Natural killer cell treated with Interleukin-12 subunit alpha and Interleukin-12 subunit beta and Interleukin-15 and Interleukin-18, amount 100 ng/mL, for 72 hours (primary cell): ENCODE results near the gene NEU4. TPM values are rescaled to one million over a fixed set of nuclear protein-coding genes. Genes with fewer than 3 reads are reported as not detected.

Source experiments
- ATAC-seq, 2 donors: fragments of 150-1000 bp; cut with Tn5 transposase in 1 of 2; sonication (Bioruptor Pico), chemical (Tn5 transposase) in 1 of 2; 2 replicates each; pipeline ENCODE4 v1.10.0; 2021
- DNase-seq: peaks from one replicate; pipeline ENCODE4 v3.0.0; 2022; ENCODE audit warnings: low spot score
- H3K27ac Mint-ChIP-seq, 2 donors: 1 replicate in 1 of 2; 2 replicates in 1 of 2; pipeline ENCODE4 v1.8.0; 2022; ENCODE audit warnings: mixed read lengths in 2 of 2, mild to moderate bottlenecking in 1 of 2, moderate library complexity in 1 of 2
- H3K27me3 Mint-ChIP-seq, 2 donors: 1 replicate in 1 of 2; 2 replicates in 1 of 2; pipeline ENCODE4 v1.8.0; 2022; ENCODE audit warnings: mixed read lengths in 2 of 2
- H3K36me3 Mint-ChIP-seq: one replicate; pipeline ENCODE4 v1.8.0; 2022; ENCODE audit warnings: mixed read lengths
- H3K4me1 Mint-ChIP-seq, 2 donors: 1 replicate in 1 of 2; 2 replicates in 1 of 2; pipeline ENCODE4 v1.8.0; 2022; ENCODE audit warnings: low read depth in 2 of 2, mixed read lengths in 2 of 2, mild to moderate bottlenecking in 1 of 2
- H3K4me3 Mint-ChIP-seq: one replicate; pipeline ENCODE4 v1.8.0; 2022; ENCODE audit warnings: mixed read lengths
- H3K9me3 Mint-ChIP-seq: 2 replicates; pipeline ENCODE4 v1.8.0; 2022; ENCODE audit warnings: mixed read lengths
- total RNA-seq, 2 donors: library from RNA; stranded (reverse); gene quantifications; one replicate each; pipeline ENCODE4 v1.2.3, GENCODE V29; 2022

Gene NEU4
- total RNA-seq, 2 donors from 2014 or later, result 0.86 to 3.8 TPM

DNA sequence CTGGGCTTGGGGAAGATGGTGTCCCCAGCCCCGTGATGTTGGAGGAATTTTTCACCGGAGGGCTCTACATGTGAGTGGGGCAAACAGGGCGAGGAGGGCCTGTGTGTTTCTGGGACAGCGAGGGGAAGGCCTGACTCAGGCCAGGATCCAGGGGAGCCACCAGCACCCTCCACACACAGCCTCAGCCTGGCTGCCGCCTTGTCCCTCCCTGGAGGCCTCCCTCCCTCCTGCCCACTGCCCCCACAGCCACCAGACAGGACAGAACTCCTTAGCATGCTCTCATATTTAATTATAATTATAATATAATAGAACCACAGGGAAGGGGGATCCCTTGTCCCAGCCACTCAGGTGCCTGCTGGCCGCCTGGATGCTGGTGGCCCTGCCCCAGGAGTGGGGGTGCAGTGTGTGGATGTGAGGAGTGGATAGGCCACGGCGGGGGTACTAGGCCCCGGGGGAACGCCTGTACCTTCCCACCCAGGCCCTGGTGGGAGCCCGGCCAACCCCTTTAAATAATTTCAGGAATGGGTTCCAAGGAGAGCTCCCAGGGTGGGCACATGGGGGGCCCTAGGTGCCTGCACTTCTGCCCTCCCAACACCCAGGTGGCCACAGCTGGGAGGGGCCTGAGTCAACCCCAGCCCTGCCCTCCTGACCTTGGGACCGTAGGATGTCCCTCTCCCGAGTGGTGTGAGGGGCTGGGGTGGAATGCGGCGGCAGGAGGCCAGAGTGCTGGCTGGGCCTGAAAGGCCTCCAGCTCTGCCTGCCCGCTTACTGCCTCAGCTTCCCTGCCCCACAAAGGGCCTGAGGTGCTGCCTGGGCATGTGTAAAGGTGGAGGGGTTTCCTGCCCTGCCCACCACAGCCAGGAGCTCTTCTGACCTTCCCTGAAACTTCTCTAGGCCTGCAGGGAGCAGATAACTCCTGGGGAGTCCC is 40.9 kb downstream of the NEU4 start:
- Mint-ChIP-seq H3K9me3 (no peaks in the 10 kb centered on the region), H3K4me1 (peaks cover 15 to 17% of the 10 kb centered on the region in 2 donors), H3K27me3 (peaks cover 10 to 11% of the 10 kb centered on the region in 2 donors), H3K4me3 (no peak overlapping the region), H3K36me3 (peaks cover 5% of the 10 kb centered on the region), H3K27ac (no peak overlapping the region)
- ATAC-seq (peak in 1 of 2 donors; percentile 13), DNase-seq (no peak)

DNA sequence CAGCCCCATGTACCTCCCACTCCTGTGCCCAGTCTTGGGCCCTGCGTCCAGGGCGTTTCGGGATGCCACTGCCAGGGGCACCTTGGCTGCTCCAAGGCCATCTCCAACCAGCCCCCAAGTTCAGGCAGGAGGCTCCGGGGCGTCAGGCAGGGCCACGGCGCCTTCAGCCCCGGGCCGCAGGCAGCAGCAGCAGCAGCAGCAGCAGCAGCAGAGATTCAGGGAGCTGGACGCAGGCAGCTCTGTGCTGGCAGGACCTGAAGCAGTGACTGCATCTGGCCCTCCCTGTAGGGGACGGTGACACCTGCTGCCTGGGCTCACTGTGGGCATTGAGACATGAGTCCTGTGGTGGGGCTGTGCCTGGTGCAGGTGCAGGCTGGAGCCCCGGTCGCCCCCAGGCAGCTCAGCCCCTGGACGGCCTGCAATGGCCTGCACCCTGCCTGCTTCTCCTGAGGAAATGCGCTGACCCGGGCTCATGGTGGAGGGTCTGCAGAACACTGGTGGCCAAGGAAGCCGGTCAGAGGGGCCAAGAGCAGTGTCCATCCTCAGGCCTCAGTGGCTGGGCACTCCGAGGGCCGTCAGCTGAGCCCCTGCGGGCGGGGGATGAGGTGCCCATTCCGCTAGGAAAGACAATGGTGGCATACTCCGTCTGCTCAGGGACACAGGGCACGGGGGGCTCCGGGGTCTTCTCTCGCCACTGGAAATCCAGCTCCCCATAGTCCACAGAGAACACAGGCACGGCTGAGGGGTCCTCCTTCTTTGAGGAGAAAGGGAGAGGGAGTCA is 41.7 kb downstream of the NEU4 start:
- Mint-ChIP-seq H3K27me3 (peaks cover 10 to 11% of the 10 kb centered on the region in 2 donors), H3K27ac (no peak overlapping the region), H3K9me3 (no peaks in the 10 kb centered on the region), H3K36me3 (peaks cover 5% of the 10 kb centered on the region), H3K4me1 (peaks cover 7 to 9% of the 10 kb centered on the region in 2 donors), H3K4me3 (no peak overlapping the region)
- DNase-seq (peak; percentile 42), ATAC-seq (peak in 1 of 2 donors; percentile 17)

DNA sequence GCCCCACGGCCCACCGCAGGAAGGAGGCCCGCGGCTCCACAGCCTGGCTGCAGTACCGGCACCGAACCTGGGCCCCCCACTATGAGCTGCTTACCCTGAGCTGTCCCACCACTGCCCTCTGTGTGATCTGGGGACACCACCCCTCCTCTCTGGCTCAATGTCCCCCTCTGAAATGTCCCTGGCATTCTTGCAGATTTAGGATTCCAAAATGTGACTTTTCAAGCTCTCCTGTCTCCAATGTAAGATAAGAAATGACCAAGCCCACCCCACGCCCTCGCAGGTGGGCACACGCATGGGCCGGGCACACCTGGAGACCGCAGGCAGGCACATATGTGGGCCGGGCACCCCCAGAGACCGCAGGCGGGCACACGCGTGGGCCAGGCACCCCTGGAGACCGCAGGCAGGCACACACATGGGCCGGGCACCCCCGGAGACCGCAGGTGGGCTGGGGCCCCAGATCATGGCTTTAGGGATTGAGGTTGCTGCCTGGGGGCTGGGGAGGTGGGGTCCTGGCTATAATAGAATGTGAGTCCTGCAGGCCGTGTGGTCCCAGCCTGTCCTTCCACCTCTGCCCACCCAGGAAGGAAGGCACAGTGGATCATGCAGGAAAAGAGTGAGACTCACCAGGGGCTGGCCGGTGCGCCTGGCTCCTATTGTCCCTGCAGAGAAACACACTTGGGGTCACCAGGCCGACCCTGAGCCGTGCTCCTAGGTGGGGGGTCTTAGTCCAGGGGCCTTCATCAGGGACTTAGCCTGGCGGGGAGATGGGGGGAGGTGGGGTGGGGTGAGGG is 42.5 kb downstream of the NEU4 start:
- Mint-ChIP-seq H3K27ac (no peak overlapping the region), H3K4me3 (no peak overlapping the region), H3K36me3 (no peaks in the 10 kb centered on the region), H3K4me1 (peaks cover 2% of the 10 kb centered on the region in 2 donors), H3K9me3 (no peaks in the 10 kb centered on the region), H3K27me3 (peaks cover 4% of the 10 kb centered on the region in 2 donors)
- DNase-seq (peak; percentile 51), ATAC-seq (no peak)

DNA sequence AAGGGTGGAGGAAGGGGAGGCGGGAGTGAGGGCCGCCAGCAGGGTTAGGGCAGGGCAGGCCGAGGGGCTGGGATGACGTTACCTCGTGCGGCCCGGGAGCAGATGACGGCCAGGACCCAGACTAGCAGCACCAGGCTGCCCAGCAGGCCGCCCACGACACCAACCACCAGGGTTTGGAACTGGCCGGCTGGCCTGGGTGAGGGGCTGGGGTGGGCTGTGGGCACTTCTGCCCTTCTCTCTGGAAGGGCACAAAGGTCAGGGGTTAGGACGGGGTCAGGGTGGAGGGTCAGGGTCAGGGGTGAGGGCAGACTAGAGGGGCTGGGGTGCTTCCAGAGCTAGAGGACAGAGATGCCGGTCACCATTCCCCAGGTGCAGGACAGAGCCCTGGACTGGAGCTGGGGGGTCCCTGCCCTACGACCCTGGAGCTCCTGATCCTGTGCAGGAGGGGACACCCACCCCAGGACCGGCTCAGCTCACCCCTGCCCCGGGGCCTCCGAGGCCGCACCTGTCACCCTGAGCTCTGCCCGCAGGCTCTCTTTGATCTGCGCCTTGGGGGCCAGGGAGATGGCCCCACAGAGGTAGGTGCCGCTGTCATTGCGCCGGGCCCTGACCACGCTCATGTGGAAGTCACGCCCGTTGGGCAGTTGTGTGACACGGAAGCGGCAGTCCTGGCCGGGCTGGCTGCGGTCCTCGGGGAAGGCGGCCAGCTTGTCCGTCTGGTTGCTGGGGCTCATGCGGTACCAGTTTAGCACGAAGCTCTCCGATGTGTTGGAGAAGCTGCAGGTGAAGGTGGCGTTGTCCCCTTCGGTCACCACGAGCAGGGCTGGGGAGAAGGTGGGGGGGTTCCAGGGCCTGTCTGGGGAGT is 43.4 kb downstream of the NEU4 start:
- ATAC-seq (no peak), DNase-seq (peak; percentile 56)
- H3K36me3 Mint-ChIP-seq, result no peaks in the 10 kb centered on the region
- peaks cover 0 to 2% of the 10 kb centered on the region in 2 donors for H3K4me1 Mint-ChIP-seq
- H3K27ac Mint-ChIP-seq, result no peak overlapping the region
- no peaks in the 10 kb centered on the region for H3K9me3 Mint-ChIP-seq
- no peak overlapping the region for H3K4me3 Mint-ChIP-seq
- H3K27me3 Mint-ChIP-seq, result peaks cover 0 to 2% of the 10 kb centered on the region in 2 donors

DNA sequence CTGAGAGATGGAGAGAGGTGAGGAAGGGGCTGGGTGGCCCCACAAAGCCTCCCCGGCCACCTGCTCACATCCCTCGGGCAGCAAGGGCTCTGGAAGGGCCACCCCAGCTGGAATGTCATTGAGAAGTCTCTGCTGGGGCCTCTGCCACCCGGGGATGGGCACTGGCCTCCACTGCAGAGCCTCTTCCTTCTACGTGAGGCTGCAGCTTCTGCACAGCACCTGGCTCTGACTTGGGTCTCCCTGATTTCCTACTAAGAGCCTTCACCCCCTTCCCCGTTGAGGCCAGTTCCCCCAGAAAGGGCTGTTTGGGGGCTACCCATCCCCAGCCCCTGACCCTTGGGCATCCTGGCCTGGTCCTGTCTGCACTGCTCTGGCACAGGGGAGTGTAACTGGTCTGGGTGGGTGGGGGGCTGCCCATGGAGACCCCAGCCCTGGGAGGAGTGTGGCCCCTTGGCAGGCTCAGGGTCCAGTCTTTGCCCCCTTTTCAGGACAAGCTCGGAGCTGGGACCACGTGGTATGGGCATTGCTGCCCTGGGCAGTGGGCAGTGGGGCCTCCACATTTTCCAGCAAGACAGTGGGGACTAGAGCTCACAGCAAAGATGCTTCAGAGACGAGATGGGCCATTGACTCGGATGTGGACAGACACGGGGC is 44.1 kb downstream of the NEU4 start:
- Mint-ChIP-seq H3K4me1 (peaks cover 0 to 2% of the 10 kb centered on the region in 2 donors), H3K27ac (no peak overlapping the region), H3K4me3 (no peak overlapping the region), H3K9me3 (no peaks in the 10 kb centered on the region), H3K27me3 (peaks cover 0 to 2% of the 10 kb centered on the region in 2 donors), H3K36me3 (no peaks in the 10 kb centered on the region)
- peak; percentile 52 for DNase-seq
- ATAC-seq, result no peak

DNA sequence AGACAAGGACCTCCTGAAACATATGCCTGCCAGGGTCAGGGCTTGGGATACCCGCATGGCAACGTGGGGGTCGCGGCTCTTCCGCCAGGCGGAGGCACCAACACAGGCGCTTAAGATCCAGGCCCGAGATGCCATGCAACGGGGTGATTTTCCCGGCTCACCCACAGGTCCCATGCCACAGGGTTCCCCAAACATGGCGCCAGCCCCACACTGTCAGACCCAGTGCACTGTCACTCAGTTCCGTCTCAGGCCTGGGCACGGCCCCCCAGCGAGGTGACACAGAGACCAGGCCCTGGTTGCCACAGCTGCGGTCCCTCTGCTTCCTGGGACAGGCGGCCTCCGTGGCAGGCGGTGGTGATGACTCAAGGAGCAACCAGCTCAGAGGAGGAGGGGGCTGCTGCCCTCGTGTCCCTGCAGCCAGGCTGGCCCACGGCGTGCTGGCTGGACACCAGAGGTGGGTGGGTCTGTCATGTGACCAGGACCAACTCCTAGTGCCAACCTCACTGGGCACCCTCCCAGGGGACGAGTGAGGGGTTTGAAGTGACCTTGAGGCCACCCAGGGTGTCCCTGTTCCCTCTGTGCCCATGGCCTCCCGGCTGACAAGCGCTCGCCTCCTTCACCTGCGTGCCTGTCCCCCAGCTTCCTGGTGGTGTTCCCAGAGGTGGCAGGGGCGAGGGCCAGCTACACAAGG is 44.8 kb downstream of the NEU4 start:
- Mint-ChIP-seq H3K9me3 (no peaks in the 10 kb centered on the region), H3K27me3 (peaks cover 0 to under 1% of the 10 kb centered on the region in 2 donors), H3K4me1 (peaks cover 0 to 2% of the 10 kb centered on the region in 2 donors), H3K4me3 (no peak overlapping the region), H3K27ac (no peak overlapping the region), H3K36me3 (no peaks in the 10 kb centered on the region)
- peak; percentile 29 to 74 for ATAC-seq
- DNase-seq, result peak; percentile 58

DNA sequence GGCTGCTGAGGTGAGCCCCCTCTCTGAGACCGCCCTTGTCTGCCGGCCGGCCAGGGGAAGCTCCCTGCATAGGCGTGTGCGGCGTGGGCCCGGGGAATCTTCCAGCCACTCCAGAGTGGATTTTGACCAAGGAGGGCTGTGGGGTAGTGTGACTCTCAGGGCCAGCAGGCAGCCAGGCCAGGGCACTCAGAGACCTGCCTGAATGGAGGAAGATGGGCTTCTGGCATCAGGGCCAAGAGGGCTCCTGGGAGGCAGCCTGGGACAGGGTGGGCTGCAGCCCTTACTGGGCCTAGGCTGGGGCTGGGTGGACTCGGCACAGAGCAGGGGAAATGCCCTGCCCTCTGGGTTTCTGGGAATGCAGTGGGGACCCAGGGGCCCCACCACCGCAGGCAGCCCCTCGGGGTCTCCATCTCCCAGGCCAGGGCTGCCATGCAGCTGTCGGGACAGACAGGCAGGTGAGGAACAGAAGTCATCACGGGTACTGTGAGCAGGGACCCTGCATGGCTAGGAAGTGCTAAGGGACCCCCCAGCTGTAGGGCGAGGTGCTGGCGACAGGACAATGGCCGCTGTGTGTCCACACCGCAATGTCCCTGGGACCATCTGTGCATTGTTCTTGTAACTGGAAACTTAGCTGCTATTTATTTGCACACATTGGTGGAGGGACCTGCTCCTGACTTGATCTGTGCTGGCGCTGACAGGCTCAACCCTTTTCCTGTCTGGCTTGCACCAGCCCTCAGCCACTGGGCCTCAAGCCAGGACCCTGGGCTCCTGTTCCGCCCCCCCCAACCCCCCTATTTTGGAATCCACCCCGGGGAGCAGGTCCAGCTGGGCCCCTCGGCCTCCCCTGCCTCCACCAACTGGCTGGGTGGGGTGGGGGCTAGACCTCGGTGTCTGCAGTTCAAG is 45.6 kb downstream of the NEU4 start:
- Mint-ChIP-seq H3K36me3 (no peaks in the 10 kb centered on the region), H3K4me1 (peaks cover 0 to 4% of the 10 kb centered on the region in 2 donors), H3K4me3 (no peak overlapping the region), H3K27me3 (peaks cover 0 to 1% of the 10 kb centered on the region in 2 donors), H3K27ac (no peak overlapping the region), H3K9me3 (no peaks in the 10 kb centered on the region)
- ATAC-seq (no peak), DNase-seq (peak; percentile 54)

DNA sequence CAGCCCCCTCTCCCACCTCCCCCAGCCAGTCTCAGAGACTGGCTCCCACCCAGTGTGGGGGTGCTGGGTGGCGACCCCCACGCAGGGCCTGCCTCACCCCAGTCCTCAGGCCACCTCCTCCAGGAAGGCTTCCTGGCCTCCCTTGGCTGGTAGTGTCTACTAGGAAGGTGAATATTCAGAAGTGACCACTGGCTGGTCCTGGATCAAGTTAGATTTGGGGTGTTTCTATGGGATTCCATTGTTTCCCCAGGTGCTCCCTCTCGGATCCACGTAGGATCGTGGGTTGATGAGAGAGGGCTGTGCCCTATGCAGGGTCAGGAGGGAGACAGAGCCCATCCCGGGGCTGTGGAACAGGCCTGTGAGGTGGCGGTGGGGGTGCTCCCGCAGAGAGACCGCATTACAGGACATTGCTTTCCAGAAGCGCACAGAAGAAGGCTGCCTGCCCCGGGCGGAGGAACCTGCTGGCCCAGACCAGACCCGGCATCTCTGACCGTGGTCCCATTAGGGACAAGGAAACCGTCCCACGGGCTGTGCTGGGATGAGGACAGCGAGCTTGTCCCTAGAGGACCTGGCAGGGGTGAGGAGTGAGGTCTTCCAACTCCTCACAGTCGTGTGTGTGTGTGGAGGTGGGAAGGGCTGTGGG is 46.4 kb downstream of the NEU4 start:
- no peak overlapping the region for H3K4me3 Mint-ChIP-seq
- ATAC-seq, result no peak
- H3K36me3 Mint-ChIP-seq, result no peaks in the 10 kb centered on the region

DNA sequence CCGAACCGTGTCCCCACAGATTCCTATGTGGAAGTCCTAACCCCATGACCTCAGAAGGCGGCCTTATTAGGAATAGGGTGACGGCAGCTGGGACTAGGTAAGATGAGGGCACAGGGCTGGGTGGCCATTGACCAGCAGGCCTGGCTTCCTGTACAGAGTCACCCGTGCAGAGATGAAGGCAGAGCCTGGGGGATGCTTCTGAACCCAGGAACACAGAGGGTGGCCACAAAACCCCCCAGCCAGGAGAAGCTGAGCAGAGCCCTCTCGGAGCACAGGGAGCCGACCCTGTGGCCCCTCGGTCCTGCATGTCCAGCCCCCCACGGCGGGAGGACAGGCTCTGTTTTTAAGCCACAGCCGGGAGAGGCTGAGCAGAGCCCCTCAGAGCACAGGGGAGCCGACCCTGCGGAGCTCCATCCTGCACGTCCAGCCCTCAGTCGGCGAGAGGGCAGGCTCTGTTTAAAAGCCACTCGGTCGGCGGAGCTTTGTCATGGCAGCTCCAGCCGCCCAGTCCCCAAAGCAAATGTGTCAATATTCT is 47.0 kb downstream of the NEU4 start:
- Mint-ChIP-seq H3K36me3 (no peaks in the 10 kb centered on the region), H3K4me1 (peaks cover 2 to 6% of the 10 kb centered on the region in 2 donors)
- peak; percentile 45 for DNase-seq

More for the DNA sequence above, 46.4 kb downstream of the NEU4 start:
- Mint-ChIP-seq H3K27me3 (peaks cover 0 to 3% of the 10 kb centered on the region in 2 donors), H3K4me1 (peaks cover 0 to 6% of the 10 kb centered on the region in 2 donors), H3K27ac (no peak overlapping the region), H3K9me3 (no peaks in the 10 kb centered on the region)
- peak; percentile 49 for DNase-seq

DNA sequence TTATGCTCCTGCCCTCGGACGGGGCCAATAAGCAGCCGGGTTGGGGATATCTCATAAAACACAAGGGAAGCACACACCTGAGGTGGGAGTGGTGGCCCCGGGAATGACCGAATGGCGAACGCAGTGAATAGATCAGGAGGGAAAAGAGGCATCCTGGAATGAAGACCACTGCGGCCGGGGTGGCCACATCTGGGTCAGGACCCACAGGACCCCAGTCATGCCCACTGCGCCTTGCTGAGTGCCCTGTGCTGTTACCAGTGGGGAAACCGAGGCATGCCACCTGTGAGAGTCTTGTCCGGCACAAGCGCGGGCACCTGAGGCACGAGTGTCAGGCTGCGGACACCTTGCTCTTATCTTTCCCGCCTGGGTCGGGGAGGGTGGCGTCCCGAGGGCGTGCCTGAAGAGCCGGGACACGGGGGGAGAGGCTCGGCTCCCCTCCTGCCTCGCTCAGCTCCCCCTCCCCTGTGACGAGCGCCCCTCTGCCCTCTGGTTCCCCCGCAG is 48.1 kb downstream of the NEU4 start:
- ATAC-seq (no peak), DNase-seq (no peak)
- H3K27ac Mint-ChIP-seq, result peak overlapping the region in 1 of 2 donors; percentile 46
- H3K9me3 Mint-ChIP-seq, result peaks cover 4% of the 10 kb centered on the region
- H3K4me1 Mint-ChIP-seq, result peaks cover 13 to 17% of the 10 kb centered on the region in 2 donors
- peaks cover 8% of the 10 kb centered on the region for H3K36me3 Mint-ChIP-seq
- H3K27me3 Mint-ChIP-seq, result peaks cover 12 to 14% of the 10 kb centered on the region in 2 donors
- no peak overlapping the region for H3K4me3 Mint-ChIP-seq

More for the DNA sequence above, 47.0 kb downstream of the NEU4 start:
- Mint-ChIP-seq H3K4me3 (no peak overlapping the region), H3K9me3 (no peaks in the 10 kb centered on the region), H3K27ac (no peak overlapping the region), H3K27me3 (peaks cover under 1 to 3% of the 10 kb centered on the region in 2 donors)
- no peak for ATAC-seq
